HG02943 (cell line): ENCODE results near the gene SLC7A9.

Experiments used
- ATAC-seq: cut with Tn5 transposase; IDR thresholded peaks from one replicate; pipeline ENCODE4 v1.9.1; 2021; ENCODE audit warnings: mild to moderate bottlenecking, low read depth, moderate library complexity; ENCODE audit not compliant: unreplicated experiment

Gene SLC7A9

GRCh38 chr19:32869369-32869965, at the start of gene SLC7A9:
Gene SLC7A9 (minus strand): TSS chr19:32869767. CDS start chr19:32868534, 1,233 bp downstream.
- no peak for ATAC-seq

DNA sequence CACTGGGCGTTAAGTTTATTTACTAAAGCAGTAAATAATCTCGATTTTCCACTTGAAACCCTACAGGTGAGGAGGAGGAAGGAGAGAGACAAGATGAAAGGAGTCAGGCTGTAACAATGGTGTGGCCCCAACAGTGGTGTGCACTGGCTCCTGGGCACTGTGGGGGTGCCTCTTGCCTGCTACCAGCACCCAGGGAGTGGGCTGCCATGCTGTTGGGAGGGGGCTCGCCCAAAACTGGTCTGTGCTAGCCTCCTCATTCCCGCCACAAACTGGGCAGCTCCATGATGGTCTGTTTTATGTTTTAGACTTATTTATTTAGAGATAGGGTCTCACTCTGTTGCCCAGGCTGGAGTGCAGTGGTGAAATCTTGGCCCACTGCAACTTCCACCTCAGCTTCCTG, 49.8 kb upstream of the SLC7A9 start:
- ATAC-seq, result no peak

- no peak for ATAC-seq
These were observed 48.0 kb upstream of the SLC7A9 start for GRCh38 chr19:32917616-32917996.

DNA sequence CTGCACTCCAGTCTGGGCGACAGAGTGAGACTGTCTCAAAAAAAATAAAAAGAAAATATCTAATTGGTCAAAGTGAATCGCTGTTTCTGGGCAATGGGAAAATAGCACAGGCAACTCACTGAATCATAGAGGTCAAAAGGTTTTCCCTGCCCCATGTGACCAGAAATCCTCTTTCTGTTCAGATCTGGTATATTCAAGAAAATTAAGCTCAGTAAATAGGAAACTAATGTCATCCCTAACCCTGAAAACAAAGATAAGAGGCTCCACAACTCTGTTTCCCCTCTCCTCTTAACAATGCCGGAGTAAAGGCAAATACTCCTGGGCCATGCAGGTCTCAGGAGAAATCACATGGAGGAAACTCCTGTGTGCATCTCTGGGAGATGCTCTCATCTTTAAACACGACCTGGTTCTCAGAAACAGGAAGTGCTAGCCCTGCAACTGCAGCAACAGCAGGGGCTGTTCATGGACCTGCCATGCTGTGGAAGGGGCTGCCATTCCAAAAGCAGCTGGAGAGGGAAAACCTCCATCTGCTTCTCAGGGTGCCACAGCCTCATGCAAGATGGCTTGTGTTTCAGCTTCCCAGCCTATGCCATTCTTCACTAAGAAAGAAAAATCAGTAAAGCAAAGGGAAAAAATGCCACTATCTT, 47.5 kb upstream of the SLC7A9 start:
- ATAC-seq, result no peak

GRCh38 chr19:32914879-32915660, 45.5 kb upstream of the SLC7A9 start:
- ATAC-seq, result no peak

- no peak for ATAC-seq
These were observed 41.9 kb upstream of the SLC7A9 start for GRCh38 chr19:32911467-32911866.

DNA sequence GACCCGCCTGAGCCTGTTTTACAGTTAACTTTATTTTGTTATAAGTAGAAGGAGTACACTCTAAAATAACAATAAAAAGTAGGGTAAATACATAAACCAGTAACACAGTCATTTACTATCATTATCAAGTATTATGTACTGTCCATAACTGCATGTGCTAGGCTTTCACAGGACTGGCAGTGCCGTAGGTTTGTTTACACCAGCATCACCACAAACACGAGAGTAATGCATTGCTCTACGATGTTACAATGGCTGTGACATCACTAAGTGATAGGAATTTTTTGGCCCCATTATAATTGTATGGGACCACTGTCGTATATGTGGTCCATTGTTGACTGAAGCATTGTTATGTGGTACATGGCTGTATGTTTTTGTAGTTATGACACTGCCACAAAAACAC, 41.3 kb upstream of the SLC7A9 start:
- ATAC-seq, result no peak

DNA sequence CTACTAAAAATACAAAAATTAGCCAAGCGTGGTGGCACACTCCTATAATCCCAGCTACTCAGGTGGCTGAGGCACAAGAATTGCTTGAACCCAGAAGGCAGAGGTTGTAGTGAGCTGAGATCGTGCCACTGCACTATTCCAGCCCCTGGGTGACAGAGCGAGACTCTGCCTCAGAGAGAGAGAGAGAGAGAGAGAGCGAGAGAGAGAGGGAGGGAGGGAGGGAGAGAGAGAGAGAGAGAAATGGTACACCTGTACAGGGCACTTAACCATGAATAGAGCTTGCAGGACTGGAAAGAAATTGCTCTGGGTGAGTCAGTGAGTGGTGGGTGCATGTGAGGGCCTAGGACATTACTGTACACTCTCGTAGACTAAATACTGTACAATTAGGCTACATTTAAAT, 40.5 kb upstream of the SLC7A9 start:
- ATAC-seq, result no peak

DNA sequence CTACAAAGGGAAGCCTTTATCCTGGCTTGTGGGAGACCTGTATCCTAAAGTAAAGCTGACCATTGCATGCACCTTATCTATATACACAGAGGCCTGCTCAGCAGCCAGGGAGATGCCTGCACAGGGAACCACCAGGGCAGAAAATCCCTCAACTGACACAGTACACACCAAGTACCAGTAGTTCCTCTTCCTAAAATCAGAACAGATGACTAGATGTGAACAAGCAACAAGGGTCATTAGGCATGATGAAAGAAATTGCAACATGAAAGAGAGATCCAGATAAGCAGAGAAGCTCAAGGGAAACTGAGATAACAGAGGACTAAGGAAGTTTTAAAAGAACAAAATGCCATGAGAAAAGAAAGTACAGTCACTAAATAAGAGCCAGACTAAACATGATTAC, 39.7 kb upstream of the SLC7A9 start:
- ATAC-seq, result no peak

- ATAC-seq, result no peak
These were observed 39.1 kb upstream of the SLC7A9 start for GRCh38 chr19:32908641-32909190.

DNA sequence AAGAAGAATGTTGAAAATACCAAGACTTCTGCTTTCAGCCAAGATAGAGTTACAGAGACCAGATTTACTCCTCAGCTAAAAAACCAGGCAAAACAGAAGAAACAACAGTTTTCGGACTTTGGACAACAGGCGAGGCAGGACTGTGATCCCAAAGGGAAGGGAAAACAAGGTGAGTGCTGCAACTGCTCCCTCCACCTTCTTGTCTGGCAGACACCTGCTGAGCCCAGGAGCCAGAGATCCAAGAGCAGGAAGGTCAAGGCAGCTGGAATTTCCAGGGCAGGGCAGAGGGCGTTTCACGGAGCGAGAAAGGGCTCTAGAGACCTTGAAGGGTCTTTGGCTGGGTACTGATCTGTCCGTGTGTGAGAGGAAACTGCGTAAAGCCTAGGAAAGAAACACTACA, 32.9 kb upstream of the SLC7A9 start:
- no peak for ATAC-seq

DNA sequence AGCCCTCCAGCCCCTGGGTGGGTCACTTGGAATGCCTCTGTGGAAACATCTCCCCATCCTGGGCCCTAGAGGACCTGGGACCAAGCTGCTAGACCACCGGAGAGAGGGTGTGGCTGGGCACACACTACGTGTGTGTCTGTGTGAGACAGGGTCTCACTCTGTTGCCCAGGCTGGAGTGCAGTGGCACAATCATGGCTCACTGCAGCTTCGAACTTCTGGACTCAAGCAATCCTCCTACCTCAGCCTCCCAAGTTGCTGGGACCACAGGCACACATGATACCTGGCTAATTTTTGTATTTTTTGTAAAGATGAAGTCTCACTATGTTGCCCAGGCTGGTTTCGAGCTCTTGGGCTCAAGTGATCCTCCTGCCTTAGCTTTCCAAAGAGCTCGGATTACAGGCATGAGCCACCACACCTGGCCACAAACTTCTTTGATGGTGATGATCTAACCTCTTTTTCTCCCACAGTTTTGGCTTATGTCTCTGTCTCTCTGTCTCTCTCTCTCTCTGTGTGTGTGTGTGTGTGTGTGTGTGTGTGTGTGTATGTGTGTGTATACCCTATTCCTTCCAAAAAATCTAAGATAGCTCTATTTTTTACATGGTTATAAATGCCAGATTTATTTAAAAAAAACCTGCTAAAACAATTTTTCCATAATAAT, 32.1 kb upstream of the SLC7A9 start:
- no peak for ATAC-seq

- no peak for ATAC-seq
These were observed 27.1 kb upstream of the SLC7A9 start for GRCh38 chr19:32896516-32897214.

- ATAC-seq, result no peak
These were observed 25.8 kb upstream of the SLC7A9 start for GRCh38 chr19:32895384-32895783.

DNA sequence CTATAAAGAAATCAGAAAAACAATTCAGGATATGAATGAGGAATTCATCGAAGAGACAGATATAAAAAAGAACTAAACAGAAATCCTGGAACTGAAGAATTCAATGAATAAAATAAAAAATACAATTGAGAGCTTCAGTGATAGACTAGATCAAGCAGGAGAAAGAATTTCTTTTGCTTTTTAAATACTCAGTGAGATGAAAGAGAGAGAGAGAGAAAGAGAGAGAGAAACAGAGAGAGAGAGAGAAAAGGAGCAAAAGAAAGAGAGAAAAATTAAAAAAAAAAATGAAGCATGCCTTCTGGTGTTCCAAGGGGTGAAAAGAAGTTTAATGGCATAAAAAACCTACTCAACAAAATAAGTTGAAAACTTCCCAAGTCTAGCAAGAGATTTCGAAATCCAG, 22.0 kb upstream of the SLC7A9 start:
- no peak for ATAC-seq

- ATAC-seq, result no peak
These were observed 21.3 kb upstream of the SLC7A9 start for GRCh38 chr19:32890841-32891240.

DNA sequence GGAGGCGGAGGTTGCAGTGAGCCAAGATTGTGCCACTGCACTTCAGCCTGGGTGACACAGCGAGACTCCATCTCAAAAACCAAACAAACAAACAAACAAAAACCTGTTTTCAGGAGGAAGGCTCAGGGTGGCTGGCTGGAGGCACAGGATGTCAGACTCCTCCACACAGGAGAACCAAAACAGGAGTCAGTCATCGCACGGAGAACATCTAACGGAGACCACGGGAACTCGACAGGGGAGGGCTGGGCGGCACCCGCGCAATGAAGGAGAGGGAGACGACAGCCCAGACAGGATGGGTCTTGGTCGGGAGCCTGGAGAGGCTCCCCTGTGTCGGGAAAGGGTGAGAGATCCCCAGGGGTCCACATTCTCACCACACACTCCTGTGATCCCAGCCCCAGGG, 20.8 kb upstream of the SLC7A9 start:
- no peak for ATAC-seq

GRCh38 chr19:32889137-32889934, 19.8 kb upstream of the SLC7A9 start:
- no peak for ATAC-seq

DNA sequence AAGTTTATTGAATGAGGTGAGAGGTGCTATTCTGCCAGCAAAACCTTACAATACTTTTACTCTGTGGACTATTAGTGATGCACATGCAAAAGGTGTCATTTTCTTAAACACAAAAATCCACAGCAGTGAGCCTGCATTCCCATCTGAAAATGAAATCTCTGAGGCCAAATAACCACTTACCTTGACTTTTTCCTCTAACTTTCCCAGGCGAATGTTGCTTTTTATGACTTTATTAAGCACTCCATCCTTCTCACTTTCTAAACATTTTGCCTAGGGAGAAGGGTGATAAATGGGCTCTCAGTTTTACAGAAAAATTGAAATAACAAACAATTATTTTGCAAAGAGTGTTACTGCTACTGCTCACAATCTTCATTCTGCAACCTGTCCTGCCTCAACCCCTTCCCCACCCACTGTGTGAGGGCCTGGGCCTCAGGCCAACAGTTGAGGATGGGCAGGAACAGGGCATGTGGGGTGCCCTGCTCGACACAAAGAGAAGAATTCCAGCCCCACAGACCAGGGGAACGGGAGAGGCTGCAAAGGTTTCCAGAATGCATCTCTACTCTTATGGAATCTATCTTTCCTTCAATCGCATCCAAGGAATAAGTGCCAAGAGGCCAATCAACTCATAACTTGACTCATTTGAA, 18.1 kb upstream of the SLC7A9 start:
- no peak for ATAC-seq
